ENCODE data around the gene SLC2A8. TPM values are rescaled to one million over a fixed set of nuclear protein-coding genes. Genes with fewer than 3 reads are reported as not detected.

The SLC2A8 gene, protein sequence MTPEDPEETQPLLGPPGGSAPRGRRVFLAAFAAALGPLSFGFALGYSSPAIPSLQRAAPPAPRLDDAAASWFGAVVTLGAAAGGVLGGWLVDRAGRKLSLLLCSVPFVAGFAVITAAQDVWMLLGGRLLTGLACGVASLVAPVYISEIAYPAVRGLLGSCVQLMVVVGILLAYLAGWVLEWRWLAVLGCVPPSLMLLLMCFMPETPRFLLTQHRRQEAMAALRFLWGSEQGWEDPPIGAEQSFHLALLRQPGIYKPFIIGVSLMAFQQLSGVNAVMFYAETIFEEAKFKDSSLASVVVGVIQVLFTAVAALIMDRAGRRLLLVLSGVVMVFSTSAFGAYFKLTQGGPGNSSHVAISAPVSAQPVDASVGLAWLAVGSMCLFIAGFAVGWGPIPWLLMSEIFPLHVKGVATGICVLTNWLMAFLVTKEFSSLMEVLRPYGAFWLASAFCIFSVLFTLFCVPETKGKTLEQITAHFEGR
- polyA plus RNA-seq: 10 to 100 TPM; 11.2 to 14.5 (median 12.7) TPM

- H3K4me3 Mint-ChIP-seq: peak within 1 kb of the TSS; percentile 67 to 86 (median 83)
- H3K27me3 Mint-ChIP-seq (ENCODE audit: low read depth in 3 of 3): peaks cover 3 to 19% (median 10%) of the 10 kb centered on the region in 3 donors
- H3K9me3 Mint-ChIP-seq: no peaks in the 10 kb centered on the region
- peak within 1 kb of the TSS; percentile 13 to 75 (median 64) for H3K27ac Mint-ChIP-seq
- peaks cover 12 to 19% of the 10 kb centered on the region in 2 donors for H3K4me1 Mint-ChIP-seq
- DNase-seq: peak; percentile 99 to 100 (median 99)
- peaks cover 0 to 3% (median 0%) of the 10 kb centered on the region in 3 donors for H3K36me3 Mint-ChIP-seq
These were observed at the start of gene SLC2A8 for GRCh38 chr9:127396808-127397645. SLC2A8 (plus strand) TSS chr9:127397169; CDS start chr9:127397231, 62 bp downstream.

DNA sequence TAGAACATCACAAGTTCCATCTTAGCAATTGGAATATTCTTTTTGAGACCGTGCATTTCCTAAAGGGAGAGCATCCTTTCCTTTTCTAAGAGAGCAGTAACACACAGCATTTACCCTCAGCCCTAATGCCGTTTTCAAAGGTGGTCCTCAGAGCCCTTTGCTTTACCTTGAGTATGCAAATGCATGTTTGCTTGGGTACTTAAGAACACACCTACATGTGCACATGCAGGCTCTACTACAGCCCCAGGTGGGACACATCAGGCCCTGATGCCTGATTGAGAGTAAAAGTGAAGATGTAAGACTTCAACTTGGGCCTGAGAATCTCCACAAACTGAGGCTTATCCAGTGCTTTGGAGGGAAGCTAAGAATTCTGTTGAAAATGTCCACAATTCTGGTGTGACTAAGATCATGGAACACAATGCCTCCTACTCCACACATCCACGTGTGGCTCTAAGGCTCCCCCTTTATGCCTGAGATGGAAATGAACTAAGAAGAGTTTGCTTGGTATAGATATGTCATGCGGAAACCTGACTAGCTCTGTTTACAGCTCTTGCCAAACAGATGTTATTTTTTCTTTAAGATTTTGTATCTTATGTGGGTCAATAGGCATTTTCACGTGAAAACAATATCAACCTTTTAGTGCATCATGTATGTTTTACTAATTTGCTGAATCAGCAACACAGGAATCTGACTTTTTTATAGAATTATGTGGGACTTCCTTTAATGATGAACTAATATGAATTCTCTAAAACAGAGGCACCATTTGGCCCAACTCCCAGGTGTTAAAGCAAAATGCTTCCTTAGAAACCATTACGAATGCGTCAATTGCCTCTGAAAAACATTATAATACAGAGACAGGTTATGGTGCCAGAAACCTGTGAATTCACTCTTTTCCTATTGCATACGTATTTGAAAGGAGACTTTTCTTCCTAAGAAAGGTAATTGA lies 48.9 kb upstream of the SLC2A8 start:
- DNase-seq: no peak
- no peaks in the 10 kb centered on the region for H3K9me3 Mint-ChIP-seq
- no peak overlapping the region for H3K4me3 Mint-ChIP-seq
- no peaks in the 10 kb centered on the region for H3K27me3 Mint-ChIP-seq (ENCODE audit: low read depth in 3 of 3)
- H3K36me3 Mint-ChIP-seq: no peaks in the 10 kb centered on the region
- no peaks in the 10 kb centered on the region for H3K4me1 Mint-ChIP-seq
- H3K27ac Mint-ChIP-seq: no peak overlapping the region

- Mint-ChIP-seq H3K4me1 (no peaks in the 10 kb centered on the region), H3K27me3 (ENCODE audit: low read depth in 3 of 3) (no peaks in the 10 kb centered on the region), H3K4me3 (no peak overlapping the region), H3K36me3 (no peaks in the 10 kb centered on the region), H3K9me3 (no peaks in the 10 kb centered on the region), H3K27ac (no peak overlapping the region)
- DNase-seq: no peak
These were observed 47.4 kb upstream of the SLC2A8 start for GRCh38 chr9:127349483-127350113.

GRCh38 chr9:127351182-127352166 lies 45.5 kb upstream of the SLC2A8 start:
- peaks cover 0 to 6% (median 5%) of the 10 kb centered on the region in 3 donors for H3K36me3 Mint-ChIP-seq
- no peak overlapping the region for H3K4me3 Mint-ChIP-seq
- no peaks in the 10 kb centered on the region for H3K27me3 Mint-ChIP-seq (ENCODE audit: low read depth in 3 of 3)
- H3K4me1 Mint-ChIP-seq: no peaks in the 10 kb centered on the region
- H3K9me3 Mint-ChIP-seq: no peaks in the 10 kb centered on the region
- no peak overlapping the region for H3K27ac Mint-ChIP-seq
- DNase-seq: no peak

DNA sequence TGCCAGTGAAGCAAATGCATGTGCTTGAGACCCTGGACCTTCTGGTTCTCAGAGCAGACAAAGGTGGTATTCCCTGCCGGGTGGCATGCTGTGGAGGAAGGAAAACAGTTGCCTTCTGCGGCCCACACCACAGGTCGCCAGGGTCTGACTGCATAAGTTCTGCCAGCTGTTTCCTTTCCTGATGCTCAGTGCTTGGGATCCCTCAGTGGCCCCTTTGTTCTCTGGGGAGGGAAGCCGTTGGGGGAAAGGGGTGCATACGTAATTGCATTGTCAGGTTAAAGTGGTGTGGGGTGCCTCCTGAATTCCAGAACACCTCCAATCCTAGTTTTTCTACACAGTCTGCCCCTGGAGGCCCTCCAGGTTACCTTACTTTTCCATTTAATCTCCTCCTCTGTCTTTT lies 43.1 kb upstream of the SLC2A8 start:
- no peaks in the 10 kb centered on the region for H3K4me1 Mint-ChIP-seq
- no peaks in the 10 kb centered on the region for H3K9me3 Mint-ChIP-seq
- no peaks in the 10 kb centered on the region for H3K27me3 Mint-ChIP-seq (ENCODE audit: low read depth in 3 of 3)
- H3K4me3 Mint-ChIP-seq: no peak overlapping the region
- H3K27ac Mint-ChIP-seq: no peak overlapping the region
- H3K36me3 Mint-ChIP-seq: peaks cover 0 to 6% (median 5%) of the 10 kb centered on the region in 3 donors
- DNase-seq: no peak

DNA sequence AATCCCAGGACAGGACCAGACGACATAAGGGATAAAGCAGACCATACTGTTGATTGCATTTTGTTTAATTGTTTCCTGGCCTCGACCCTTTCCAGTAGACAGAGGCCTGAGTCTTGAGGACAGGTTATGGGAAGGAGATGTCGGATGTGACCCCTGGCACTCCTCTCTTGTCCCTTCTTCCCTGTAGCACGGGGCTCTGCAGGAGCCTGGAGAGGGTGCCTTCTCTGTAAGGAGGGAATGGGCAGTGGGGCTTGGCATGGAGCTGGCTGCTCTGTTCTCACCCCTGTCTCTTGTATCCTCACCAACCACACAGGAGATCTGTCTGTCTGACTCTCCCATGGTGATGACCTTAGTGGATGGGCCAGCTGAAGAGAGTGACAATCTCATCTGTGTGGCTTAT lies 40.1 kb upstream of the SLC2A8 start:
- H3K27me3 Mint-ChIP-seq (ENCODE audit: low read depth in 3 of 3): no peaks in the 10 kb centered on the region
- H3K4me3 Mint-ChIP-seq: no peak overlapping the region
- H3K9me3 Mint-ChIP-seq: no peaks in the 10 kb centered on the region
- peaks cover 10% of the 10 kb centered on the region in 2 donors for H3K4me1 Mint-ChIP-seq
- H3K27ac Mint-ChIP-seq: no peak overlapping the region
- H3K36me3 Mint-ChIP-seq: peaks cover 0 to 6% (median 5%) of the 10 kb centered on the region in 3 donors
- DNase-seq: no peak

- Mint-ChIP-seq H3K36me3 (peaks cover 0 to 6% (median 5%) of the 10 kb centered on the region in 3 donors), H3K4me1 (peaks cover 11% of the 10 kb centered on the region in 2 donors), H3K27me3 (ENCODE audit: low read depth in 3 of 3) (no peaks in the 10 kb centered on the region), H3K9me3 (no peaks in the 10 kb centered on the region), H3K4me3 (no peak overlapping the region), H3K27ac (no peak overlapping the region)
- no peak for DNase-seq
These were observed 38.9 kb upstream of the SLC2A8 start for GRCh38 chr9:127358023-127358535.

DNA sequence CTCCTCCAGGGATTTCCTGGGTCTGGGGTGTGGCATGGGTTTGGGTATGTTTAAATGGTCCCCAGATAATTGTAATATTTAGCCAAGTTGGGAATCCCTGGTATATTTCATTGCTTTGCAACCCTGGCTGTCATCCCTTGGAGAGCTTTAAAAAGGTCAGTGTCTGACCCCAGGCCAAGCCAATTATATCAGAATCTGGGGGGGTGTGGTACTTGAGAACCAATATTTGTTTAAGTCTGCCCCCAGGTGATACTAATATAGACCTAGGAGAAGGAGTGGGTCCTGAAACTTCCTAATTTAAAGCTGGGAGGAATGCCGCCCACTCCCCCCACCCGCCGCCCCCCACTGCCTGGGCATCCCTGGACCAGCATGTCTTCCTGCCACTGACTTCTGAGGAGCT lies 38.2 kb upstream of the SLC2A8 start:
- no peaks in the 10 kb centered on the region for H3K9me3 Mint-ChIP-seq
- H3K4me3 Mint-ChIP-seq: no peak overlapping the region
- no peaks in the 10 kb centered on the region for H3K27me3 Mint-ChIP-seq (ENCODE audit: low read depth in 3 of 3)
- peaks cover 0 to 6% (median 5%) of the 10 kb centered on the region in 3 donors for H3K36me3 Mint-ChIP-seq
- H3K27ac Mint-ChIP-seq: no peak overlapping the region
- peaks cover 11% of the 10 kb centered on the region in 2 donors for H3K4me1 Mint-ChIP-seq
- DNase-seq: no peak

- DNase-seq: no peak
- peaks cover 0 to 10% (median 3%) of the 10 kb centered on the region in 3 donors for H3K36me3 Mint-ChIP-seq
- peak overlapping the region in 1 of 6 donors; percentile 23 for H3K27ac Mint-ChIP-seq
- no peaks in the 10 kb centered on the region for H3K27me3 Mint-ChIP-seq (ENCODE audit: low read depth in 3 of 3)
- H3K4me3 Mint-ChIP-seq: no peak overlapping the region
- H3K4me1 Mint-ChIP-seq: peaks cover 11% of the 10 kb centered on the region in 2 donors
- no peaks in the 10 kb centered on the region for H3K9me3 Mint-ChIP-seq
These were observed 36.7 kb upstream of the SLC2A8 start for GRCh38 chr9:127360250-127360649.

GRCh38 chr9:127360829-127361228 lies 36.1 kb upstream of the SLC2A8 start:
- no peak for DNase-seq
- no peaks in the 10 kb centered on the region for H3K9me3 Mint-ChIP-seq
- H3K27ac Mint-ChIP-seq: peak overlapping the region in 2 of 6 donors; percentile 56 to 77
- H3K36me3 Mint-ChIP-seq: peaks cover 0 to 6% (median 0%) of the 10 kb centered on the region in 3 donors
- H3K27me3 Mint-ChIP-seq (ENCODE audit: low read depth in 3 of 3): no peaks in the 10 kb centered on the region
- H3K4me3 Mint-ChIP-seq: peak overlapping the region in 1 of 5 donors; percentile 44
- peaks cover 11% of the 10 kb centered on the region in 2 donors for H3K4me1 Mint-ChIP-seq

DNA sequence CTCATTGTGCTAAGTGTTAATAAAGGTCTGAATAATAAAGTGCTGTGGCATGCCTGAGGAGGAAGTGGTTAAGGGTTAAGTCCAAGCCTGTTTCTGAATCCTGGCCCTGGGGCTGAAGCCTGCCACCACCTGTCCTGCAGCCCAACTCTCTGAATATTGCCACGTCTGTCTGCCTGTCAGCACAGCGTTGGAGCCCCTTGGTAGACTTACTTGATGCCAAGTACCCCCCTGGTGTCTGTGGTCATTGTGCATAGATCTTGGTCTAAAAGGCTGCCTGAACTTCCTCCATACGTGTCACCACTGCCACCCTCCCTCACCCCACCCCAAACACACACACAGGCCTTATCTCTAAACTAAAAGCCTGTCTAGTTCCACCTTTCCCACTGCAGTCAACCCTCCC lies 35.4 kb upstream of the SLC2A8 start:
- peaks cover 0 to 4% (median 0%) of the 10 kb centered on the region in 3 donors for H3K36me3 Mint-ChIP-seq
- H3K4me3 Mint-ChIP-seq: peak overlapping the region in 4 of 5 donors; percentile 2 to 52 (median 47)
- H3K27ac Mint-ChIP-seq: peak overlapping the region; percentile 42 to 83 (median 64)
- DNase-seq: peak; percentile 8 to 35 (median 22)
- H3K27me3 Mint-ChIP-seq (ENCODE audit: low read depth in 3 of 3): no peaks in the 10 kb centered on the region
- no peaks in the 10 kb centered on the region for H3K9me3 Mint-ChIP-seq
- H3K4me1 Mint-ChIP-seq: peaks cover 11% of the 10 kb centered on the region in 2 donors
